HepG2 (cell line): ENCODE data around the gene CRNKL1. TPM values are rescaled to one million over a fixed set of nuclear protein-coding genes. Genes with fewer than 3 reads are reported as not detected.
A peak's percentile ranks its signal among the peaks of the same experiment; 100 is the strongest.

Experiments used
- ATAC-seq: fragments of 200-7000 bp; cut with Tn5 transposase; 3 replicates; pipeline ENCODE4 v1.9.1; 2020; ENCODE audit warnings: mild to moderate bottlenecking, moderate library complexity
- BruUV-seq: library from RNA; stranded (reverse); fragments of 400-500 nt; replicated peaks from 2 replicates; lab custom pipeline; 2021; lab: Mats Ljungman, UMichigan
- CTCF ChIA-PET: fragments of 300-600 bp; formaldehyde crosslinking; extraction: SDS; loops from one replicate; lab custom pipeline; 2021; ENCODE audit warnings: low total read pairs, inconsistent platforms, low intra/inter-chr PET ratio; lab: Yijun Ruan, JAX
- POLR2A ChIA-PET: fragments of 350-600 bp; sonication (Branson Sonifier 250); formaldehyde crosslinking; loops from one replicate; lab custom pipeline; 2020; ENCODE audit warnings: antibody characterized with exemption, inconsistent platforms; lab: Yijun Ruan, JAX
- DNase-seq: peaks from one replicate; pipeline ENCODE4 v3.0.0-alpha.2; 2015; ENCODE audit warnings: low spot score
- FAIRE-seq: peaks from 3 replicates; lab custom pipeline; 2011; peaks lifted over from hg19 to GRCh38; lab: Jason Lieb, UNC
- H2AFZ ChIP-seq: one replicate; pipeline ENCODE4 v1.6.1; 2011; ENCODE audit warnings: low read length, inconsistent platforms
- H3K27ac ChIP-seq: fragments of 300-600 bp; 3 replicates; pipeline ENCODE4 v1.8.0; 2011; ENCODE audit warnings: mixed run types, mild to moderate bottlenecking, mixed read lengths, low read length, inconsistent platforms; ENCODE audit not compliant: insufficient read depth; ENCODE audit errors: extremely low read length
- H3K27me3 ChIP-seq, 2 experiments: fragments of 200-600 bp in 1 of 2; 2 replicates in 1 of 2; 3 replicates in 1 of 2; pipeline versions ENCODE4 v1.6.0 to v1.8.0; 2011; ENCODE audit warnings: low read length in 2 of 2, mild to moderate bottlenecking in 2 of 2, moderate library complexity in 2 of 2, inconsistent platforms in 1 of 2; ENCODE audit not compliant: insufficient read depth in 2 of 2, control insufficient read depth in 1 of 2
- H3K36me3 ChIP-seq, 2 experiments: fragments of 200-600 bp in 1 of 2; replicated peaks in 1 of 2; 2 replicates in 1 of 2; 3 replicates in 1 of 2; pipeline versions ENCODE4 v1.5.1 to v1.8.0; 2011; ENCODE audit warnings: low read length in 2 of 2, inconsistent platforms in 1 of 2; ENCODE audit not compliant: insufficient read depth in 2 of 2, control insufficient read depth in 1 of 2
- H3K4me1 ChIP-seq: 2 replicates; pipeline ENCODE4 v1.5.1; 2012; ENCODE audit warnings: low read length, inconsistent platforms; ENCODE audit not compliant: insufficient read depth
- H3K4me2 ChIP-seq: 2 replicates; pipeline ENCODE4 v1.6.0; 2011; ENCODE audit warnings: low read depth, low read length, inconsistent platforms
- H3K4me3 ChIP-seq, 3 experiments: fragments of 200-600 bp in 1 of 3; sonication (generic), shearing (Covaris generic) in 1 of 3; replicated peaks in 1 of 3; 2 replicates each; pipeline ENCODE4 v1.5.1; 2011 to 2016; ENCODE audit warnings: low read length in 3 of 3, inconsistent platforms in 2 of 3, low read depth in 2 of 3, mild to moderate bottlenecking in 2 of 3, control low read depth in 1 of 3, mixed read lengths in 1 of 3; ENCODE audit not compliant: insufficient read depth in 1 of 3
- H3K79me2 ChIP-seq: one replicate; pipeline ENCODE4 v1.6.1; 2011; ENCODE audit warnings: low read length, inconsistent platforms; ENCODE audit not compliant: insufficient read depth
- H3K9ac ChIP-seq: 2 replicates; pipeline ENCODE4 v1.6.0; 2011; ENCODE audit warnings: mild to moderate bottlenecking, low read depth, low read length, inconsistent platforms; ENCODE audit not compliant: insufficient read depth
- H3K9me3 ChIP-seq: 2 replicates; pipeline ENCODE4 v1.5.1; 2012; ENCODE audit warnings: mild to moderate bottlenecking, low read length
- H4K20me1 ChIP-seq: 2 replicates; pipeline ENCODE4 v1.6.0; 2011; ENCODE audit warnings: inconsistent platforms, mild to moderate bottlenecking, low read length, moderate library complexity; ENCODE audit not compliant: insufficient read depth
- FOXP1 ChIP-seq, 2 experiments: fragments of 450-650 bp in 1 of 2; IDR thresholded peaks; 2 replicates each; pipeline ENCODE4 v1.6.1; 2017 to 2018; ENCODE audit warnings: antibody characterized with exemption in 1 of 2
- PPARG ChIP-seq: conservative IDR thresholded peaks from 2 replicates; pipeline ENCODE4 v1.6.1; 2016; ENCODE audit warnings: missing biosample characterization, missing genetic modification reagents
- RBM22 ChIP-seq: fragments of 200-400 bp; formaldehyde crosslinking; optimal IDR thresholded peaks from 2 replicates; pipeline ENCODE3; 2017; ENCODE audit warnings: mild to moderate bottlenecking, low read length, moderate library complexity
- ZFP82 ChIP-seq: sonication (generic); formaldehyde crosslinking; IDR thresholded peaks from 2 replicates; pipeline ENCODE4 v1.5.1; 2020; ENCODE audit warnings: mild to moderate bottlenecking, missing genetic modification reagents, borderline replicate concordance
- ZNF30 ChIP-seq: sonication (generic); formaldehyde crosslinking; IDR thresholded peaks from 2 replicates; pipeline ENCODE4 v1.5.0; 2020; ENCODE audit warnings: mild to moderate bottlenecking, missing genetic modification reagents
- ZNF329 ChIP-seq: sonication (generic); formaldehyde crosslinking; IDR thresholded peaks from 2 replicates; pipeline ENCODE4 v1.9.0; 2021; ENCODE audit warnings: low read depth, mild to moderate bottlenecking, missing genetic modification reagents
- ZNF333 ChIP-seq: sonication (generic); formaldehyde crosslinking; IDR thresholded peaks from 2 replicates; pipeline ENCODE4 v1.4.0; 2020; ENCODE audit warnings: mild to moderate bottlenecking, missing genetic modification reagents, borderline replicate concordance
- ZNF33B ChIP-seq: sonication (generic); formaldehyde crosslinking; IDR thresholded peaks from 2 replicates; pipeline ENCODE4 v1.5.1; 2020; ENCODE audit warnings: mild to moderate bottlenecking, missing genetic modification reagents
- ZNF501 ChIP-seq: sonication (generic); formaldehyde crosslinking; IDR thresholded peaks from 2 replicates; pipeline ENCODE4 v1.5.1; 2020; ENCODE audit warnings: mild to moderate bottlenecking, moderate library complexity, missing genetic modification reagents
- WGBS: methylation state at CpG from one replicate; pipeline ENCODE4 v1.1.6; 2017; ENCODE audit warnings: low lambda C conversion rate; 5-methylcytosine and 5-hydroxymethylcytosine counted together
- in situ Hi-C: cut with HindIII; loops from 2 replicates; pipeline ENCODE4 v1.10.0; 2017; ENCODE audit warnings: low pct_unique_long_range_greater_than_20kb; ENCODE audit not compliant: extremely low pct_ligation_motif_present
- intact Hi-C: fragments of 100-400 bp; cut with micrococcal nuclease; formaldehyde crosslinking; loops from one replicate; pipeline ENCODE4 v1.10.0; 2022; ENCODE audit not compliant: unreplicated experiment
- polyA plus RNA-seq, 8 experiments: library from polyadenylated mRNA; depleted of rRNA in 3 of 8; stranded (reverse) in 7 of 8; unstranded in 1 of 8; fragments of >200 nt; fragmentation: Illumina TruSeq in 4 of 8; extraction: Trizol in 4 of 8; gene quantifications; 2 replicates each; pipeline versions ENCODE4 v1.2.1 to v1.2.3, GENCODE V29; 2011 to 2016; ENCODE audit warnings: low read depth in 4 of 8, missing spikeins in 1 of 8, mixed read lengths in 1 of 8; ENCODE audit not compliant: insufficient read depth in 1 of 8
- total RNA-seq, 5 experiments: library from RNA; depleted of rRNA; stranded (reverse); fragments of >200 nt; fragmentation: Illumina TruSeq; extraction: Trizol; gene quantifications; 2 replicates each; pipeline ENCODE4 v1.2.3, GENCODE V29; 2016; ENCODE audit warnings: low read depth in 1 of 5
- TF ChIP-seq, protein P1 (sequence below): IDR thresholded peaks from 2 replicates; pipeline ENCODE4 v1.6.1; 2016; ENCODE audit warnings: control low read depth
- TF ChIP-seq, protein P2 (sequence below): sonication (generic); formaldehyde crosslinking; IDR thresholded peaks from 2 replicates; pipeline ENCODE4 v1.9.0; 2021; ENCODE audit warnings: missing genetic modification reagents, borderline replicate concordance
- TF ChIP-seq, protein P3 (sequence below): sonication (generic); formaldehyde crosslinking; IDR thresholded peaks from 2 replicates; pipeline ENCODE4 v1.4.0; 2020; ENCODE audit warnings: missing genetic modification reagents

CRNKL1 gene
- total and polyA plus RNA-seq, 2 of the 13 experiments (the other 11 are each of a cell fraction or from before 2014, with no cell fraction given) = 12.3 to 64.5 TPM

DNA sequence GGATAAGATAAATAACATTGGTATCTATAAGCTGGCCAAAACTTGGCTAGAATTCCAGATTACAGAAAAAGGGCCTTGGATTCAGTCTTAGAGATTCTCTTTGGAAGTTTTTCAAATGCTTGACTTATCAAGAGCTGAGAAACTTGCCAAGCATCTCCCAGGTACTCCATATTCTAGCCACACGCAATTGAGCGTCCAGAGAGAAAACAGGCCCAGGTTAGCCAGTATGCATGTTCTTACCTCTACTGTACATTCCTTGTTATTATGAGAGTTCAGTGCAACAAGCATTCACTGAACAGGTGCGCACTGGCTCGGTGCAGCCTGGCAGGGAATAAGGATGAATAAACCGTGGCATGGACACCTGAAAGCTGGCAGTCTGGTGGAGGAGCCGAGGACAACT lies 13.7 kb downstream of the CRNKL1 start:
- in situ Hi-C loops = no loop called here
- H3K4me3 ChIP-seq = no peak overlapping the region
- no peak for DNase-seq
- 98% methylated on average over 6 of the region's 6 CpGs for WGBS
- no TSS peak for BruUV-seq
- CTCF ChIA-PET = no interaction called here
- H2AFZ ChIP-seq = no peak overlapping the region
- H3K79me2 ChIP-seq = no peaks in the 10 kb centered on the region
- TF ChIP-seq ZNF329 (CRISPR knock-in tag) = no peak
- peak; percentile 4 for TF ChIP-seq RBM22
- intact Hi-C loops = no loop called here
- FAIRE-seq = no peak
- no peaks in the 10 kb centered on the region for H3K9me3 ChIP-seq
- POLR2A ChIA-PET = no interaction called here
- H3K36me3 ChIP-seq = peaks cover 50 to 97% of the 10 kb centered on the region in 2 experiments
- no peak overlapping the region for H3K27ac ChIP-seq
- H3K4me2 ChIP-seq = no peak overlapping the region
- no peaks in the 10 kb centered on the region for H4K20me1 ChIP-seq
- H3K4me1 ChIP-seq = no peaks in the 10 kb centered on the region
- H3K27me3 ChIP-seq = no peaks in the 10 kb centered on the region
- no peak overlapping the region for H3K9ac ChIP-seq
- ATAC-seq = no peak

DNA sequence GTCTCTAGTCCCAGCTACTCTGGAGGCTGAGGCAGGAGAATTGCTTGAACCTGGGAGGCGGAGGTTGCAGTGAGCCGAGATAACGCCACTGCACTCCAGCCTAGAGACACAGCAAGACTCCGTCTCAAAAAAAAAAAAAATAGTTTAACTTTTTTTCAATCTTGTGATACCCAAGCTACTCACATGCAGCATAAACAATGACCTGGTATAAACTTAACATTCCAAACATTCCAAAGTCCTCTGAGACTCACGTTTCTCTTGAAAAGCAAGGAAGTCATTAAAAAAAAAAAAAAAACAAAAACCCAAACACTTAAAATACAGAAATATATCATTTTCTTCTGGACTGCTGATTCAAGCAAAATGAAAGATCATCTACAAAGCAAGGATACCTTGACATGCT lies 14.3 kb downstream of the CRNKL1 start:
- H2AFZ ChIP-seq = no peak overlapping the region
- no peaks in the 10 kb centered on the region for H3K4me1 ChIP-seq
- in situ Hi-C loops (no loop called here), intact Hi-C loops (no loop called here)
- ChIA-PET POLR2A (interaction anchor here (1.0 kb wide), 1 partner anchor 14 kb away, joined by 4 read pairs; the partner anchor contains the start of genes CFAP61 and CRNKL1), CTCF (no interaction called here)
- H3K27ac ChIP-seq = no peak overlapping the region
- no peaks in the 10 kb centered on the region for H3K27me3 ChIP-seq
- no peak overlapping the region for H3K4me3 ChIP-seq
- WGBS = 87% methylated on average over 5 of the region's 5 CpGs
- ATAC-seq = no peak
- peaks cover 48 to 96% of the 10 kb centered on the region in 2 experiments for H3K36me3 ChIP-seq
- no peaks in the 10 kb centered on the region for H4K20me1 ChIP-seq
- H3K9ac ChIP-seq = no peak overlapping the region
- FAIRE-seq = no peak
- DNase-seq = no peak
- no peaks in the 10 kb centered on the region for H3K9me3 ChIP-seq
- no peaks in the 10 kb centered on the region for H3K79me2 ChIP-seq
- no TSS peak for BruUV-seq
- H3K4me2 ChIP-seq = no peak overlapping the region
- TF ChIP-seq ZNF33B (CRISPR knock-in tag) (no peak), PPARG (CRISPR knock-in tag) (no peak), ZFP82 (CRISPR knock-in tag) (no peak), ZNF501 (no peak), ZNF333 (no peak), ZNF30 (CRISPR knock-in tag) (no peak), FOXP1 (IDR thresholded peaks at IDR 0.05) (no peak), FOXP1 (CRISPR knock-in tag; IDR thresholded peaks at IDR 0.05) (no peak)
- TF ChIP-seq, protein P1, sequence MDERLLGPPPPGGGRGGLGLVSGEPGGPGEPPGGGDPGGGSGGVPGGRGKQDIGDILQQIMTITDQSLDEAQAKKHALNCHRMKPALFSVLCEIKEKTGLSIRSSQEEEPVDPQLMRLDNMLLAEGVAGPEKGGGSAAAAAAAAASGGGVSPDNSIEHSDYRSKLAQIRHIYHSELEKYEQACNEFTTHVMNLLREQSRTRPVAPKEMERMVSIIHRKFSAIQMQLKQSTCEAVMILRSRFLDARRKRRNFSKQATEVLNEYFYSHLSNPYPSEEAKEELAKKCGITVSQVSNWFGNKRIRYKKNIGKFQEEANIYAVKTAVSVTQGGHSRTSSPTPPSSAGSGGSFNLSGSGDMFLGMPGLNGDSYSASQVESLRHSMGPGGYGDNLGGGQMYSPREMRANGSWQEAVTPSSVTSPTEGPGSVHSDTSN = no peak
- TF ChIP-seq, protein P2, sequence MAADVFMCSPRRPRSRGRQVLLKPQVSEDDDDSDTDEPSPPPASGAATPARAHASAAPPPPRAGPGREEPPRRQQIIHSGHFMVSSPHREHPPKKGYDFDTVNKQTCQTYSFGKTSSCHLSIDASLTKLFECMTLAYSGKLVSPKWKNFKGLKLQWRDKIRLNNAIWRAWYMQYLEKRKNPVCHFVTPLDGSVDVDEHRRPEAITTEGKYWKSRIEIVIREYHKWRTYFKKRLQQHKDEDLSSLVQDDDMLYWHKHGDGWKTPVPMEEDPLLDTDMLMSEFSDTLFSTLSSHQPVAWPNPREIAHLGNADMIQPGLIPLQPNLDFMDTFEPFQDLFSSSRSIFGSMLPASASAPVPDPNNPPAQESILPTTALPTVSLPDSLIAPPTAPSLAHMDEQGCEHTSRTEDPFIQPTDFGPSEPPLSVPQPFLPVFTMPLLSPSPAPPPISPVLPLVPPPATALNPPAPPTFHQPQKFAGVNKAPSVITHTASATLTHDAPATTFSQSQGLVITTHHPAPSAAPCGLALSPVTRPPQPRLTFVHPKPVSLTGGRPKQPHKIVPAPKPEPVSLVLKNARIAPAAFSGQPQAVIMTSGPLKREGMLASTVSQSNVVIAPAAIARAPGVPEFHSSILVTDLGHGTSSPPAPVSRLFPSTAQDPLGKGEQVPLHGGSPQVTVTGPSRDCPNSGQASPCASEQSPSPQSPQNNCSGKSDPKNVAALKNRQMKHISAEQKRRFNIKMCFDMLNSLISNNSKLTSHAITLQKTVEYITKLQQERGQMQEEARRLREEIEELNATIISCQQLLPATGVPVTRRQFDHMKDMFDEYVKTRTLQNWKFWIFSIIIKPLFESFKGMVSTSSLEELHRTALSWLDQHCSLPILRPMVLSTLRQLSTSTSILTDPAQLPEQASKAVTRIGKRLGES = no peak
- TF ChIP-seq, protein P3, sequence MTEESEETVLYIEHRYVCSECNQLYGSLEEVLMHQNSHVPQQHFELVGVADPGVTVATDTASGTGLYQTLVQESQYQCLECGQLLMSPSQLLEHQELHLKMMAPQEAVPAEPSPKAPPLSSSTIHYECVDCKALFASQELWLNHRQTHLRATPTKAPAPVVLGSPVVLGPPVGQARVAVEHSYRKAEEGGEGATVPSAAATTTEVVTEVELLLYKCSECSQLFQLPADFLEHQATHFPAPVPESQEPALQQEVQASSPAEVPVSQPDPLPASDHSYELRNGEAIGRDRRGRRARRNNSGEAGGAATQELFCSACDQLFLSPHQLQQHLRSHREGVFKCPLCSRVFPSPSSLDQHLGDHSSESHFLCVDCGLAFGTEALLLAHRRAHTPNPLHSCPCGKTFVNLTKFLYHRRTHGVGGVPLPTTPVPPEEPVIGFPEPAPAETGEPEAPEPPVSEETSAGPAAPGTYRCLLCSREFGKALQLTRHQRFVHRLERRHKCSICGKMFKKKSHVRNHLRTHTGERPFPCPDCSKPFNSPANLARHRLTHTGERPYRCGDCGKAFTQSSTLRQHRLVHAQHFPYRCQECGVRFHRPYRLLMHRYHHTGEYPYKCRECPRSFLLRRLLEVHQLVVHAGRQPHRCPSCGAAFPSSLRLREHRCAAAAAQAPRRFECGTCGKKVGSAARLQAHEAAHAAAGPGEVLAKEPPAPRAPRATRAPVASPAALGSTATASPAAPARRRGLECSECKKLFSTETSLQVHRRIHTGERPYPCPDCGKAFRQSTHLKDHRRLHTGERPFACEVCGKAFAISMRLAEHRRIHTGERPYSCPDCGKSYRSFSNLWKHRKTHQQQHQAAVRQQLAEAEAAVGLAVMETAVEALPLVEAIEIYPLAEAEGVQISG (CRISPR knock-in tag) = no peak
